ENCODE data around the gene VDAC1.
"Not testable (repeated sequence)": the region's sequence is repeated elsewhere in the genome, so short reads cannot be mapped to it uniquely, and the experiment has no call there.

The VDAC1 gene

DNA sequence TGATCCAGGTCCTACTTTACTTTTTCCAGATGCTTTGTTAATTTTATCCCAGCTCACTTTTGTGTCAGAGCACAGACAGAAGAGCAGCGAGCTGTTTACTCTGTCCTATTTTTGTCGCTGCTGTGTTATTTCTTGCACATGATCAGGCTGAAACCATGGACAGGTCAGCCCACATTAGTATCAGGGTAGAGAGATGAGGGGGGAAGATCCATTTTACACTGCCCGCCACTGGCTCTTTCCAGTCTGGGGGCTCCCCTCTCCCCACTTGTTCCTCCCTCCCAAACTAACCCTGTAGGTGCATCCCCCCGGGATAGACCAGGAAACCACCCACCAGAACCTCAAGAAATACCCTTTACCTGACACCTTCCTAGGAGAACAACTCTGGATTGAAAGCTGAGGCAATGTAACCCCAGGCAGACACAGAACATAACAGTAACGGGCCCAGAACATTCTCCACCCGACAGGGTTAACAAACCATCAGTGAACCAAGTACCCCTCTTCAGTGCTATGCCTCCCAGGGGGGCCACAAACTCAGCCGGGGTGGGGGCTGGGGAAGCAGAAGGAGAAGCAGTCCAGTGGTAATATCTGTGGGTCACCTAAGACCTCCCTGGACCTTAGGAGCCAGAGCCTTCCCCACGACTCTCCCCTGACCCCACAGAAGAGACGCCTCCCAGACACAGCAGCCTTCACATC, 10.3 kb downstream of the VDAC1 start:
- no peak for DNase-seq

DNA sequence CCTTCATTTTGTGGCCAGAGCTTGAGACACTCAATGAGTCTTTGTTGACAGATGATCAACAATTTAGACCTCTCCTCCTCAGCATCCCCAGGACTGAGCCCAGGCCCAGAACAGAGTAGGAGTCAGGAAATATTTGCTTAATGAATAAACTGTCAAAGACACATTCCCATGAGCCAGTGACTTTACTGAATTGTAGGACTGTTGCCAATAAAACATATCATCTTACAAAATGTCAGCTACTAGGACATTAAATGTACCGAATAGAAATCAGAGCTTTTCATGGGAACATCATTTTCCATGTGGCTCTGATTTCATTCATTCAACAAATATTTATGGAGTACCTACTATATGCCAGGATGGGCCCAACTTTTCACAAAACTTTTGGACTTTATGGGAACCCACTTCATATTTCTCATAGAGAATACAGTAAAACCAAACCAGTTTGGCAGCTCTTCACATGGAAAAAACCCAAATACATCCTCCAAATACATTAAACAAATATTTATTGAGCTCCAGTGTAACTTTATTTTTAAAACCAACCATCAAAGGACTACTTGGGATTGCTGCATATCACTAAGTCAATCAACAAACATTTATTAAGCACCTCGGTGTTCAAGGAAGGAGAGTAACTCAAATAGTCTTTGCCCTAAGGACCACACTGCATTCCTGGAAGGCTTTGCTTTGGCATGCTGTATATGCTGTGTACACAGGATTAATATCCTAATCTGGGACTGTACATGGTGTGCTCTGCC, 11.4 kb downstream of the VDAC1 start:
- no peak for DNase-seq

DNA sequence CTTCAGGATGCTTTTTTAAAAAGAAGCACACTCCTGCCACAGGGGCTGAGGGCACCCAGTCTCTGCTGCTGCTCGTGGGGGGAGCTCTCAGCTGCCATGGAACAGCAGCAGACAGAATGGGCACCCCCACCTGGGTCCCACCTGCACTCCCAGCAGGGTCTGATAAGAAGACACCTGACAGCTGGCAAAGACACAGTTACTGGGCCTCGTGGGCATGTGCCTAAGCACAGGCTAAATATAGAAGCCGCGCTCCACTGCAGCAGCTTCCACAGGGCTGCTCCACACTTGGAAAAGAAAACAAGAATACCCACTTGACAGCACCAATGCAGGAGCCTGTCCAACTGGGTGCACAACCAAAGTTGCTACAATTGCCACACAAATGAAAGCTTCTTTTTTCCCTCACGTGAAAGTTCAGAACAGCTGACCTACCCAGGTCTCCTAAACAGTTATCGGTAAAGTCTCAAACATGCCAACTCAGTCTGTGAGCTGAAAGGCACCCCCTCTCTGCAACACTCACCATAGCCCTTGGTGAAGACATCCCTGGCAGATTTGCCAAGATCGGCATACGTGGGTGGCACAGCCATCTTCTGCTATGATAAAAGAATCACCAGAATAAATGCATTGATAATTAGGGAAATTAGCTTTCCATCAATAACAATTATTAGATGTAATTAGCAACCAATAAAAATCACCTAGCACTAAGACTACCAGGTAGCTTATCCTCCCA, 12.2 kb downstream of the VDAC1 start:
- no peak for DNase-seq

DNA sequence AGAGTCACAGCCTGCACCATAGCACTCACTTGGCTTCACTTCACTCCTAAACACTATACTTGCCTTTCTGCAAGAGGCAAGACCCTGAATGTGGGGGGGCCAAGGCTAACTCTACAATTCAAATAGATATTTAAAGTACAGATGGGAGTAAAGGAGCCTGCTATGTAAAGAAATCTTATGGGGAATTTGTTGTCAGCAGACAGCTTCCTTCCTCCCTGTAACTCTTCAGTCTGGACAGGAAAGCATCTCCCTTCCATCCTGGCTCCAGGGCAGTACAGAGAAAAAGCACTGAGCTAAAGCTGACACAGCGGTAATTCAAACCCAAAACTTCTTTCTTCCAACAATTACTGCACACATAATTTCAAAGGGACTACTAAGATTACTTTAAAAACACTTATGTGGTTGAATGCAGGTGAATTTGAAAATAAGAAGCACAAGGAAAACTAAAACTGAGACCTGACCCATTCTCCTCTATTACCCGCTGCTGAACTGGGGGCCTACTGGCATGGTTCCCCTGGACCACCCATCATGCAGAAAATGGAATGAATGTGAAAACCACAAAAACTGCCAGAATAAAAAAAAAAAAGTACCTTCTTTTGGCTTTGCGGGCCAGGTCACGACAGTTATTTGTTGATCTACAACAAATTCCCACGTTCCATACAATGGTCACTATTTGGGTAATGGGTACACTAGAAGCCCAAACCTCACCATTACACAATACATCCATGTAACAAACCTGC, 13.4 kb downstream of the VDAC1 start:
- no peak for DNase-seq

DNA sequence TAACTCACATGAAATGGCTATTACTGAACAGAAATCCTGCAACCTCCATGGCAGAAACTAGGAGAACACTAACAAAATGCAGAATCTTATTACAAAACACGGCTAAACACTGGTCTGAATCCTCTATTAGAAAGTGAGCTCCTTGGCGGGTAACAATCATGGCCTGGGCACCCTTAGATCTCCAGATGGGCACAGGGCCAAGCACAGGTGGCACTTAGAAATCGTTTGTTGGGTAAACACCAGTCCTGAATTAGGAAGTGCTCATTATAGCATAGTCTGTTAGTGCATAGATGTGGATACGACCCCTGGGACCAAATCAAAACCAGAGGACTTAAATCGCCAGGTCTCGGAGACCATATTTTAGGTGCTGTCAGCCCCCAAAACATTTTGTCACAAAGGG, 14.4 kb downstream of the VDAC1 start:
- no peak for DNase-seq

DNA sequence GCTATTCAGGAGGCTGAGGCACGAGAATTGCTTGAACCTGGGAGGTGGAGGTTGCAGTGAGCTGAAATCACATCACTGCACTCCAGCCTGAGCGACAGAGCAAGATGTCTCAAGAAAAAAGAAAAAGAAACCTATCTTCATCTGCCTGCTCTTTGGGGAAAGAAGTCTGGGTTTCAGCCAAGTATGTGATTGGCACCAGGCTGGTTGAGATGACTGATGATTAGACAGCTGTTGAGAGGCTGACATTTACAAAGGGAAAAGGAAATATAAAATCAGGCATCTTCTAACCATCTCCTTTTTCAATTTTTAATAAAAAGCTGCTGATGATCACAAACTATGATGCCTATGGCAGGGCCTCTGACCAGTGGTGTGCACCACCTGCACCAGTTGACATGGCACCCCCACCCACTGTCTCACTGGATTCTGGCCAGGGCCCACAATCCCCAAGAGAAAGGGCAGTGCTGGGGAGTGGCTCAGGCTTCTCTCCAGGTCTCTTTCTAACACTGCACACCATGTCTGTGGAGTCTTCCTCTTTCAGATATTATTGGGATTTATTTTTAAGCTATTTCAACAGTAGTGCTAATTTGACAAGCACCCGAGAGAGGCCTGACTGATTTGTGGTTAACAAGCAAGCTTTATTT, 19.1 kb downstream of the VDAC1 start:
- no peak for DNase-seq

DNA sequence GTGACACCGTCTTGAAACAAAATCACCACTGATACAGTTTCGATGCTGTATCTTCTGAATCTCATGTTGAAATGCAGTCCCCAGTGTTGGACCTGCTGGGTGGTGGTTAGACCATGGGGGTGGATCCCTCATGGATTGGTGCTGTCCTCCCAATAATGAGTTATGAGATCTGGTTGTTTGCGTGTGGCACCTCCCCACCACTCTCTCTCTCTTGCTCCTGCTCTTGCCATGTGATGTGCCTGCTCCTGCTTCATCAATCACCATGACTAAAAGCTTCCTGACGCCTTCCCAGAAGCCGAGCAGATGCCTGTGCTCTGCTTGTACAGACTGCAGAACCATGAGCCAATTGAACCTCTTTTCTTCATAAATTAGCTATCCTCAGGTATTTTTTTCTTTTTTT, 21.1 kb downstream of the VDAC1 start:
- DNase-seq, result no peak

DNA sequence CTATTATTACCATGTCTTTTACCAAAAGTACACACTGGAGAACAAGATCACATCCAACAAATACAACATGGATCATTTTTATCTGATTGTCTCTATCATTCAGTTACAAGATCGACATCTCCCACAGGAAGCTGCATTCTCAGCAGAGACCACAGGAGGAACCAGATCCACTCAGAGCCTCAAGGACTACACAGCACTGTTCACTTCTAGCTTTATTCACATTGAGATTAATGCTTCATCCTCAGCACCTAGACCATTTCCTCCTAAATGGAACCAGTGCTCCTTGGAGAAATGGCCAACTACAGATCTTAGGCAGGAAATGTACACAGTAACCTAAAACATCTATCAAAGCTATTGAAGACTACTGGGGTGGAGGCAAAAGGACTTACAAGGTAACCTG, 23.1 kb downstream of the VDAC1 start:
- no peak for DNase-seq

DNA sequence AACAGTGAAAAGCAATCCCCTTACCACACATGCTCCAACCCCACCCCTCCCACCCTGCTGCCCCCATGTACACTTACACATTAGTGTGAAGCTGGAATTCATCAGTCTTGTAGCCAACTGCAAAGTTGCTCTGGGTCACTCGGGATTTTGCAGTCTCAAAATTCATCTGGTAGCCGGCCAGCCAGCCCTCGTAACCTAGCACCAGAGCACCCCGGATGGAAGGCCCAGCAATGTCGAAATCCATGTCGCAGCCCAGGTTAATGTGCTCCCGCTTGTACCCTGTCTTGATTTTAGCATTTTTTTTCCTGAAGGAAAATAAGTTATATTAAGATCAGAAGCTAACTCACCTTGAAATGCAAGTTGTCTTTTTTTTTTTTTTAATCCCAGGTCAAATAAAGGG, 24.1 kb downstream of the VDAC1 start:
- no peak for DNase-seq

DNA sequence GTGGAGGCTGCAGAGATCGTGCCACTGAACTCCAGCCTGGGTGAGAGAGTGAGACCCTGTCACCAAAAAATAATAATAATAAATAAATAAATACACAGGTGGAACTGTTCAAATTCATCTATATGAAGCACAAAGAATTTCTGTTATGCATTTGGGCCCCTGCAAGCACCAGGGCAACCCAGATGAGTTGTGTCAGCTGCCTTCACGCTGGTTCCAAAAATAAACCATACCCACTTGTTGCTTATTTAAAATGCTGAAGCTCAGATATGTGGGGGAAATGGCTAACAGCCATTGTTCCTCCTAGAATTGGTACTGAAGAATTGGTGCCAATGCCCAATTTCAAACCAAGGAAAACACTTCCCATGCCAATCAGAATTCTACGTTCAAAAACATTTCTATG, 25.8 kb downstream of the VDAC1 start:
- no peak for DNase-seq

DNA sequence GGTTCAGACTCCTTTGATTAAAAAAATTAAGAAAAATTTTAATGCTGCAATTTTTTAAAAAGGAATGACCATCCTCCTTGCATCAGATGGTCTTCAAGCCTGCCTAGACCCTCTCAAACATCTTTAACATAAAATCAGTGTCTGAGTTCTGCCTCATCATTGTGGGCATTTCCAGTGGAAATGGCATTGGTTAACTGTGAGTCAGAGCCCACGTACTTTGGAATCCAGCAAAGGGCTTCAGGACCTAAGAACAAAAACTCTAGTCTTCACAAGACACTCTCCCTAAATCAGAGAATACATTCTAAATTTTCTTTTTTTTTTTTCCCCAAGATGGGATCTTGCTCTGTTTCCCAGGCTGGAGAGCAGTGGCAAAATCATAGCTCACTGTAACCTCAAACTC, 26.9 kb downstream of the VDAC1 start:
- DNase-seq, result no peak

DNA sequence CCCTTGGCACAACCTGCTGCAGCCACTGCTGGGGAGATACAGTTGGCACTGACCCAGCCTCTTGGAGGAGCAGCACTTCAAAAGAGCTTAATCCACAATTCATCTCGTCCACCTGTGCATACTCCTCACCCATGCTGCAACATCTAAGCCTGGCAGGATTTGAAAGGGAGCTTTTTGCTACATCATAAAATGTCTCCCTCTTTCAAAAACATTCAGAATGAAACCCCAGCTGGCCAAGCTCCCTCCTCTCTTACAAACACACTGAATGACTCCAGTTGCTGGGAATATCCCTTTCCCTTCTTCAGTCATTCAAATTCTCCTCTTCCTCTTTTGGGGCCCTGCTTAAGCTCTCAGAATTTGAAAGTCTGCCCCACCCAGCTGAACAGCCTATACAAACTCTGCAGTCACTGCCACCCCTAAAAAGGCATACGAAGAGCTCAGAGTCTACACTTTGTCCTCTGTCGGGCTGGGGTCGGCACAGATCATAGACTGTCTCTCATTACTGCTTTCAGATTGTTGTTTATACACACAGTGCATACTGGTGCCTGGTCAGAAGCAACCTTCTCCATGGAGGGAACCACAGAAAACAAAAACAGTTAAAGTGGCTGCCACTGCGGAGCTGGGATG, 27.5 kb downstream of the VDAC1 start:
- DNase-seq, result no peak

DNA sequence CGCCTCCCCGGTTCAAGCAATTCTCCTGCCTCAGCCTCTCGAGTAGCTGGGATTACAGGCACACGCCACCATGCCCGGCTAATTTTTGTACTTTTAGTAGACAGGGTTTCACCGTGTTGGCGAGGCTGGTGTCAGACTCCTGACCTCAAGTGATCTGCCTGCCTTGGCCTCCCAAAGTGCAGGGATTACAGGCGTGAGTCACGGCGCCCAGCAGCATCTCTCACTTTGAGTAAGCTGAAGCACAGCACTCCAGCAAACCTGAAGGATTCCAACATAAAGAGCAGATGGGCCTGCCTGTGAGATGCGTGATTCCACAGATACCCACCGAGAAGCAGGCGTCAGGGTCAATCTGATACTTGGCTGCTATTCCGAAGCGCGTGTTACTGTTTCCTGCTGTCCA, 29.2 kb downstream of the VDAC1 start:
- DNase-seq, result not testable (repeated sequence)

DNA sequence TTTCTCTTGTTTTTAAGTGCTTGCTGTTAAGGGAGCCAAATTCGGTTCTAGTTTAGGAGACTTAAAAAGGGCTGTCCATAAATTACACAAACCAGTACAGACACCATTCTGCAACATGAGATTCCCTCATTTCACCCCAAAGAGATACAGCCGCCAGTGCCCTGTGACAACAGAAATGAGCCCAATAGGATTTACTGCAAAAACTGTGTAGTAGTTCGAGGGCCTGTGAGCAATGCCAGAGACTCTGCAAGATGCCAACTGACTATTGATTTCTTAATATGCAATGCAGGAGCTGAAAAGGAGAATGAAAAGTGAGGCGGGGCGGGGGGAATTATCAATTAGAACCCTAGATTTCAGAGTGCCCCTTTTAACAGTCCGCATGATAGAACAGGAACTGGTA, 30.6 kb downstream of the VDAC1 start:
- DNase-seq, result no peak

DNA sequence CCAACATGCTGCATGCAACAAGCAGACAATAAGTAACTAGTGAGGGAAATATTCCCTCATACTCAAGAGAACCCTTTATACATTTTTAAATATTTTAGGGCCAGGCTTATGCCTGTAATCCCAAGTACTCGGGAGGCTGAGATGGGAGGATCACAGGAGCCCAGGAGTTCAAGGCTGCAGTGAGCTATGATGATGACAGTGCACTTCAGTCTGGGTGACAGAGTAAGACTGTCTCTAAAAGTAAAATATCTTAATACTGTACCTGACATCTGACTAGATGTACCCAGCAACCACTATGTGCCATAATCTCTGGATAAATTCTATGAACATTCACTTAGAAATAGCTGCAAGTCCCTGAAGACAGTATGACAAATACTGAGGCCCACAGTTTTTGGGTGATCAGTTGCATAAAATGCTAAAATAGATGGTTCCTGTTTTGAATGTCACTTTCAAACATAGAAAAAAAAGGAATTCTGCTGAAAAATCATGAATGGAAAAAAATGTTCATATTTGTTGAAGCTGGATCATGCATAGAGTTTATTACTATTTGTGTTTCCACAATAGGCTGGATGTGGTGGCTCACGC, 34.4 kb downstream of the VDAC1 start:
- DNase-seq, result no peak

DNA sequence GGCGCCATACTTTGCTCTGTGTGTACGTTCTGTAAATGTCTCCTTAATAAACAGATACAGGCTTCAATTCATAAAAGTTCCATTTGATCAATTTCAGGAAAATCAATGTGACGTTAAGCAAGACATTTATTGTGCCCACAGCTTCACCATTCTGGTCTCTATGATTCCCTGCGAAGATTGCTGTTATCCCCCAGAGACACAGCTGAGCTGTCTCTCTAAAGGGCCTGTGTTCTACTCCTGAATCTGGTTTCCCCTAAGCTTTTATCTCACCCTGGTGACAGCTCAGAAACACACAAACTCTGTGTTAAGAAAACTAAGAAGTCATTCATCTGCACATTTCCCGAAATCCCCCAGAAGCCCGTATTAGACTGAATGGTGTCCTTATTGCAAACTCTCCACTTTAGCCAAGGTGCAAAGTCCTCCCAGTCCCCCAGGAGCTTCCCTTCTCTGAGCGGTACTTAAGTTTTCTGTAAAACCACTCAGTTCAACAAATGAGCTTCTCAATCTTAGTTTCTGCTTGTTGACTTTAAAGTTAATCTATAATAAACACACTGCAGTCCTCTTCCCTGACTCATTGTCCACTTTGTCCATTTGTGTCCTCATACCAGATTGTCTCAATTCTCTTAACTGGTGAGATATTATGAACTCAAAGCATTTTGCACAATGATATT, 35.0 kb downstream of the VDAC1 start:
- no peak for DNase-seq

DNA sequence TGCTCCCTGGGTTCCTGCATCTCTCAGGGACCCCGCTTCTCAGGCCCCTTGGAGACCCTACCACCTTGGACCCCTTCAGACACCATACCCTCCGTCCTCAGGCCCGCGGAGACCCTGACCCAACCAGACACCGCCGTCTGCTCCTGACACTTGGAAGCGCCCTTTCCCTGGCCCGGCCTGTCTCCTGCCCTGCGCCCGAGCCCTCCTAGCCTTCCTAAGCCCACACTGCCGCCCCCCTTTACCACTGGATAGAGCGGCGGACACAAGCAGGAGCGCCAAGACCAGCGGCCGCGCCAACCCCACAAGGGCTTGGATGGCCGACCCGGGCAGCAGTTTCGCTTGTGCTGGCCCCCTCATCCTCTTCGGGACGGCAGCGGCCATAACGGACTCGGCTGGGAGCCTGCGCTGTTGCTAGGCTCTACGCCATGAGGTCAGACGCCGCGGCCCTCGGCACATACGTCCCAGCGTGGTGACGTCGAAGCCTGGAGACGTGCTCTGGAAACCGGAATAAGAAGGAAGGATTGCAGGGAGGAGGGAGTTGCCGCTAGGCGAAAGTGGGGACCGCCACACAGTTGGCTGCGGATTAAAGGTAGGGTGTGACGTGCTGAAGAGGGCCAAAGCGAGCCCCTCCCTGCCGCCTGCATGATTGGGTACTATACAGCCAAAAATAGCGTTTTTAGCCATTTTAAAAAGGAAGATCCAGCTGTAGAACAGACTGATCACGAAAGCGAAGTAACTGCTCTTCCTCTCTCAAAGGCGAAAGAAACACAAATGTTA, 36.4 kb downstream of the VDAC1 start, which contains the start of gene C5orf15:
Gene C5orf15, minus strand, starts transcription at position 422 of the 777 bp plus-strand sequence. Its CDS starts 41 bp downstream, at position 381.
- peak; percentile 78 for DNase-seq

DNA sequence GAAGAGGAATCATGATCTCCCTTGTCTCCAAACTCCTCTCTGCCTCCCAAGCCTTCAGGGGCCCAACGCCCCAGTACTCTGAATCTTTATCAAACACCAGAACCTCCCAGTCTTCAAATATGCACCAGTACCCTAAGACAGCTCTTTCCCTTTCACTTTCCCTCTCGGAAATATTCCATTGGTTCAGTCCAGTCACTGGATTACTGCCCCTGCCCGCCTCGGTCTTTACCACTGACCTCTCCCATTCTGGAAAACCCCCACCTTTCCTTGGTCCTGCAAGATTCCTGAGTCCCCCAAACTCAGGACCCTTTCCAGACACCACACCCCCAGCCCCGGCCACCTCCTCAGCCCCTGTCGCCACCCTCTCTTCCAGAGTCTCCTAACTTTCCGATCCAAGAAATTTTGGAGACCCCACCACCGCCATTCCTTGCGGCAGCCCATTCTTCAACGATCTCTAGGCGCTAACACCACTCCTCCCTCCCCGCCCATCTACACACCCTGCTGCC, 37.0 kb downstream of the VDAC1 start:
- DNase-seq, result no peak

DNA sequence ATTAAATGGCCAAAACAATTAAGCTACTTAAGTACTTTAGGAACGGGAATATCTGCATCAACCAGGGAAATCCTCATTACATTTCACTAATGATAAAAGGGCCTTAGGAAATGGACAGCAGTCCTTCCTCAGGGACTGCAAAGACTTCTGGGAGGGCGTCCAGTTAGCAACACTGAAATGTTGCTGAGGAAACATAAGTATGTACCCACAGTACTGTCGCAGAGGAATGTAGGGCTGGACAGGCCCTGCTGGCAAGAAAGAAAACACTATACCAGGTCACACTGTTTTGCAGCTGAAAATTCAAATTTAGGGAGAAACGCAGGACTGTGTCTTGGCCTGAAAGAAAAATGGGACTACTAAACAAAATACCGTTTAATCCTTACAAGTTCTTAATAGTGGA, 37.7 kb downstream of the VDAC1 start:
- DNase-seq, result no peak

DNA sequence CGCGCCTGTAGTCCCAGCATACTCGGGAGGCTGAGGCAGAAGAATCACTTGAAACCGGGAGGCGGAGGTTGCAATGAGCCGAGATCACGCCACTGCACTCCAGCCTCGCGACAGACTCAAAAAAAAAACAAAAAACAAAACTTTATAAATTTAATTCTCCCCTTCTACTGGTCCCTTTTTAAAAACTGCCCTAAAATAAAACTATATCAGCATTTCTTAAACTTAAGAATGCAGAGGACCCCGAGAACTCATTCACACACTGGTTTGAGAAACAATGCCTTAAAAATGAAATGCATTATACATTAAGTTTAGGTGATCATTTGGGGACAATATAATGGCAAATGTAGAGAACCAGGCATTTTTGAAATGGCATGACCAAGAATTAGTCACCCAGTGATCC, 38.7 kb downstream of the VDAC1 start:
- DNase-seq, result no peak
